HepG2 (cell line): ENCODE measurements around the gene TMED9. TPM values are rescaled to one million over a fixed set of nuclear protein-coding genes. Genes with fewer than 3 reads are reported as not detected.

Experiments
- ATAC-seq: fragments of 200-7000 bp; cut with Tn5 transposase; 3 replicates; pipeline ENCODE4 v1.9.1; 2020; ENCODE audit warnings: mild to moderate bottlenecking, moderate library complexity
- BruUV-seq: library from RNA; stranded (reverse); fragments of 400-500 nt; replicated peaks from 2 replicates; lab custom pipeline; 2021; lab: Mats Ljungman, UMichigan
- CTCF ChIA-PET: fragments of 300-600 bp; formaldehyde crosslinking; extraction: SDS; loops from one replicate; lab custom pipeline; 2021; ENCODE audit warnings: low total read pairs, inconsistent platforms, low intra/inter-chr PET ratio; lab: Yijun Ruan, JAX
- POLR2A ChIA-PET: fragments of 350-600 bp; sonication (Branson Sonifier 250); formaldehyde crosslinking; loops from one replicate; lab custom pipeline; 2020; ENCODE audit warnings: antibody characterized with exemption, inconsistent platforms; lab: Yijun Ruan, JAX
- DNase-seq: peaks from one replicate; pipeline ENCODE4 v3.0.0-alpha.2; 2015; ENCODE audit warnings: low spot score
- FAIRE-seq: peaks from 3 replicates; lab custom pipeline; 2011; peaks lifted over from hg19 to GRCh38; lab: Jason Lieb, UNC
- H2AFZ ChIP-seq: one replicate; pipeline ENCODE4 v1.6.1; 2011; ENCODE audit warnings: low read length, inconsistent platforms
- H3K27ac ChIP-seq: fragments of 300-600 bp; 3 replicates; pipeline ENCODE4 v1.8.0; 2011; ENCODE audit warnings: mixed run types, mild to moderate bottlenecking, mixed read lengths, low read length, inconsistent platforms; ENCODE audit not compliant: insufficient read depth; ENCODE audit errors: extremely low read length
- H3K27me3 ChIP-seq, 2 experiments: fragments of 200-600 bp in 1 of 2; 2 replicates in 1 of 2; 3 replicates in 1 of 2; pipeline versions ENCODE4 v1.6.0 to v1.8.0; 2011; ENCODE audit warnings: low read length in 2 of 2, mild to moderate bottlenecking in 2 of 2, moderate library complexity in 2 of 2, inconsistent platforms in 1 of 2; ENCODE audit not compliant: insufficient read depth in 2 of 2, control insufficient read depth in 1 of 2
- H3K36me3 ChIP-seq, 2 experiments: fragments of 200-600 bp in 1 of 2; replicated peaks in 1 of 2; 2 replicates in 1 of 2; 3 replicates in 1 of 2; pipeline versions ENCODE4 v1.5.1 to v1.8.0; 2011; ENCODE audit warnings: low read length in 2 of 2, inconsistent platforms in 1 of 2; ENCODE audit not compliant: insufficient read depth in 2 of 2, control insufficient read depth in 1 of 2
- H3K4me1 ChIP-seq: 2 replicates; pipeline ENCODE4 v1.5.1; 2012; ENCODE audit warnings: low read length, inconsistent platforms; ENCODE audit not compliant: insufficient read depth
- H3K4me2 ChIP-seq: 2 replicates; pipeline ENCODE4 v1.6.0; 2011; ENCODE audit warnings: low read depth, low read length, inconsistent platforms
- H3K4me3 ChIP-seq, 3 experiments: fragments of 200-600 bp in 1 of 3; sonication (generic), shearing (Covaris generic) in 1 of 3; replicated peaks in 1 of 3; 2 replicates each; pipeline ENCODE4 v1.5.1; 2011 to 2016; ENCODE audit warnings: low read length in 3 of 3, inconsistent platforms in 2 of 3, low read depth in 2 of 3, mild to moderate bottlenecking in 2 of 3, control low read depth in 1 of 3, mixed read lengths in 1 of 3; ENCODE audit not compliant: insufficient read depth in 1 of 3
- H3K79me2 ChIP-seq: one replicate; pipeline ENCODE4 v1.6.1; 2011; ENCODE audit warnings: low read length, inconsistent platforms; ENCODE audit not compliant: insufficient read depth
- H3K9ac ChIP-seq: 2 replicates; pipeline ENCODE4 v1.6.0; 2011; ENCODE audit warnings: mild to moderate bottlenecking, low read depth, low read length, inconsistent platforms; ENCODE audit not compliant: insufficient read depth
- H3K9me3 ChIP-seq: 2 replicates; pipeline ENCODE4 v1.5.1; 2012; ENCODE audit warnings: mild to moderate bottlenecking, low read length
- H4K20me1 ChIP-seq: 2 replicates; pipeline ENCODE4 v1.6.0; 2011; ENCODE audit warnings: inconsistent platforms, mild to moderate bottlenecking, low read length, moderate library complexity; ENCODE audit not compliant: insufficient read depth
- AGO2 ChIP-seq: fragments of 200-400 bp; formaldehyde crosslinking; optimal IDR thresholded peaks from 2 replicates; pipeline ENCODE3; 2017; ENCODE audit warnings: mild to moderate bottlenecking, low read depth, low read length, moderate library complexity
- ARHGAP35 ChIP-seq: sonication (generic); formaldehyde crosslinking; IDR thresholded peaks from 2 replicates; pipeline ENCODE4 v1.9.0; 2022; ENCODE audit warnings: mild to moderate bottlenecking, inconsistent platforms, moderate library complexity, missing genetic modification reagents, borderline replicate concordance
- DR1 ChIP-seq: sonication (generic); formaldehyde crosslinking; IDR thresholded peaks from 2 replicates; pipeline ENCODE4 v1.8.0; 2021; ENCODE audit warnings: mild to moderate bottlenecking, missing genetic modification reagents, inconsistent platforms
- HDAC6 ChIP-seq: fragments of 200-600 bp; sonication (generic); IDR thresholded peaks from 2 replicates; pipeline ENCODE4 v1.7.0; 2017; ENCODE audit warnings: mild to moderate bottlenecking, antibody characterized with exemption, low read length, low read depth
- HNF1B ChIP-seq: sonication (generic); formaldehyde crosslinking; IDR thresholded peaks from 2 replicates; pipeline ENCODE4 v1.5.1; 2020; ENCODE audit warnings: mild to moderate bottlenecking, moderate library complexity, missing genetic modification reagents
- MTERF4 ChIP-seq: sonication (generic); formaldehyde crosslinking; IDR thresholded peaks from 2 replicates; pipeline ENCODE4 v1.8.0; 2023; ENCODE audit warnings: mild to moderate bottlenecking, missing genetic modification reagents
- MZF1 ChIP-seq: sonication (generic); formaldehyde crosslinking; IDR thresholded peaks from 2 replicates; pipeline ENCODE4 v1.8.1; 2023; ENCODE audit warnings: mild to moderate bottlenecking, missing genetic modification reagents, borderline replicate concordance
- NR0B2 ChIP-seq: sonication (generic); formaldehyde crosslinking; IDR thresholded peaks from 2 replicates; pipeline ENCODE4 v1.4.0; 2020; ENCODE audit warnings: mild to moderate bottlenecking, missing genetic modification reagents
- PLSCR1 ChIP-seq: sonication (generic); formaldehyde crosslinking; IDR thresholded peaks from 2 replicates; pipeline ENCODE4 v1.5.0; 2020; ENCODE audit warnings: missing genetic modification reagents, mild to moderate bottlenecking, borderline replicate concordance
- REPIN1 ChIP-seq: sonication (generic); formaldehyde crosslinking; IDR thresholded peaks from 2 replicates; pipeline ENCODE4 v1.8.0; 2022; ENCODE audit warnings: missing genetic modification reagents, low read depth, mild to moderate bottlenecking, borderline replicate concordance
- SKI ChIP-seq: fragments of 450-650 bp; IDR thresholded peaks from one replicate; pipeline ENCODE4 v1.6.1; 2018; ENCODE audit warnings: mild to moderate bottlenecking; ENCODE audit not compliant: partially characterized antibody
- SOX5 ChIP-seq: IDR thresholded peaks from 2 replicates; pipeline ENCODE4 v1.6.1; 2016; ENCODE audit warnings: borderline replicate concordance
- SP4 ChIP-seq: sonication (generic); formaldehyde crosslinking; IDR thresholded peaks from 2 replicates; pipeline ENCODE4 v1.8.1; 2023; ENCODE audit warnings: mild to moderate bottlenecking, missing genetic modification reagents
- SRF ChIP-seq: IDR thresholded peaks from 2 replicates; pipeline ENCODE4 v1.6.1; 2011; ENCODE audit warnings: mild to moderate bottlenecking, low read depth, low read length, moderate library complexity
- ZBTB20 ChIP-seq: sonication (generic); formaldehyde crosslinking; IDR thresholded peaks from 2 replicates; pipeline ENCODE4 v1.8.1; 2023; ENCODE audit warnings: missing genetic modification reagents, low read depth, mild to moderate bottlenecking, borderline replicate concordance
- ZMYM4 ChIP-seq: sonication (generic); formaldehyde crosslinking; IDR thresholded peaks from 2 replicates; pipeline ENCODE4 v1.8.1; 2023; ENCODE audit warnings: mild to moderate bottlenecking, missing genetic modification reagents
- ZNF44 ChIP-seq: sonication (generic); formaldehyde crosslinking; IDR thresholded peaks from 2 replicates; pipeline ENCODE4 v1.5.1; 2020; ENCODE audit warnings: mild to moderate bottlenecking, missing genetic modification reagents
- ZNF576 ChIP-seq: sonication (generic); formaldehyde crosslinking; IDR thresholded peaks from 2 replicates; pipeline ENCODE4 v1.4.0; 2020; ENCODE audit warnings: mild to moderate bottlenecking, missing genetic modification reagents
- ZNF703 ChIP-seq: sonication (generic); formaldehyde crosslinking; IDR thresholded peaks from 2 replicates; pipeline ENCODE4 v1.5.1; 2020; ENCODE audit warnings: missing genetic modification reagents, mild to moderate bottlenecking, moderate library complexity, borderline replicate concordance
- ZNF841 ChIP-seq: sonication (generic); formaldehyde crosslinking; IDR thresholded peaks from 2 replicates; pipeline ENCODE4 v1.8.1; 2023; ENCODE audit warnings: missing genetic modification reagents, borderline replicate concordance
- ZNF883 ChIP-seq: sonication (generic); formaldehyde crosslinking; IDR thresholded peaks from 2 replicates; pipeline ENCODE4 v1.5.1; 2020; ENCODE audit warnings: mild to moderate bottlenecking, missing genetic modification reagents; ENCODE audit errors: not compliant biosample characterization
- WGBS: methylation state at CpG from one replicate; pipeline ENCODE4 v1.1.6; 2017; ENCODE audit warnings: low lambda C conversion rate; 5-methylcytosine and 5-hydroxymethylcytosine counted together
- in situ Hi-C: cut with HindIII; loops from 2 replicates; pipeline ENCODE4 v1.10.0; 2017; ENCODE audit warnings: low pct_unique_long_range_greater_than_20kb; ENCODE audit not compliant: extremely low pct_ligation_motif_present
- intact Hi-C: fragments of 100-400 bp; cut with micrococcal nuclease; formaldehyde crosslinking; loops from one replicate; pipeline ENCODE4 v1.10.0; 2022; ENCODE audit not compliant: unreplicated experiment
- polyA plus RNA-seq, 8 experiments: library from polyadenylated mRNA; depleted of rRNA in 3 of 8; stranded (reverse) in 7 of 8; unstranded in 1 of 8; fragments of >200 nt; fragmentation: Illumina TruSeq in 4 of 8; extraction: Trizol in 4 of 8; gene quantifications; 2 replicates each; pipeline versions ENCODE4 v1.2.1 to v1.2.3, GENCODE V29; 2011 to 2016; ENCODE audit warnings: low read depth in 4 of 8, missing spikeins in 1 of 8, mixed read lengths in 1 of 8; ENCODE audit not compliant: insufficient read depth in 1 of 8
- total RNA-seq, 5 experiments: library from RNA; depleted of rRNA; stranded (reverse); fragments of >200 nt; fragmentation: Illumina TruSeq; extraction: Trizol; gene quantifications; 2 replicates each; pipeline ENCODE4 v1.2.3, GENCODE V29; 2016; ENCODE audit warnings: low read depth in 1 of 5

TMED9 gene
- total and polyA plus RNA-seq, 2 of the 13 experiments (the other 11 are each of a cell fraction or from before 2014, with no cell fraction given): 161 to 350 TPM

- TF ChIP-seq ZNF841 (no peak), SRF (no peak), HDAC6 (no peak), PLSCR1 (no peak), SKI (no peak)
Observed at GRCh38 chr5:177592905-177593304, 902 bp downstream of the TMED9 start (continued).

- H3K36me3 ChIP-seq: peaks cover 24 to 34% of the 10 kb centered on the region in 2 experiments
- peaks cover 20% of the 10 kb centered on the region for H3K79me2 ChIP-seq
- ChIA-PET POLR2A (interaction anchor here (0.7 to 2.0 kb wide), 2 partner anchors 47 to 639 kb away, joined by 3 to 12 read pairs; partner anchors contain the start of gene PHYKPL), CTCF (no interaction called here)
- no peaks in the 10 kb centered on the region for H3K9me3 ChIP-seq
- intact Hi-C loops (loop anchor here (5.0 kb wide), 1 partner anchor 46 kb away; no protein-coding TSS in a partner anchor), in situ Hi-C loops (no loop called here)
- FAIRE-seq: no peak
- WGBS: 96% methylated on average over 3 of the region's 3 CpGs
- ATAC-seq: no peak
- no peak overlapping the region for H2AFZ ChIP-seq
- DNase-seq: no peak
- peak overlapping the region; percentile 96; the same call in 1 of the 2 replicates for H3K9ac ChIP-seq
- BruUV-seq: no TSS peak
- H3K4me1 ChIP-seq: peaks cover 36% of the 10 kb centered on the region
- no peak overlapping the region for H3K27ac ChIP-seq
- H3K27me3 ChIP-seq: no peaks in the 10 kb centered on the region; a peak in 1 of 5 replicates
- peak overlapping the region; percentile 69 for H3K4me2 ChIP-seq
- H3K4me3 ChIP-seq: peak overlapping the region; percentile 93 to 97 (median 95); a peak in 4 of 6 replicates
- no peaks in the 10 kb centered on the region for H4K20me1 ChIP-seq
- TF ChIP-seq AGO2: no peak
- no peak for TF ChIP-seq ZNF703 (CRISPR knock-in tag)
- no peak for TF ChIP-seq SP4 (CRISPR knock-in tag)
- TF ChIP-seq DR1: no peak
- TF ChIP-seq ARHGAP35: no peak
- no peak for TF ChIP-seq ZNF576 (CRISPR knock-in tag)
- TF ChIP-seq HNF1B (CRISPR knock-in tag): no peak
- no peak for TF ChIP-seq REPIN1 (CRISPR knock-in tag)
- no peak for TF ChIP-seq NR0B2 (CRISPR knock-in tag)
- TF ChIP-seq ZMYM4 (CRISPR knock-in tag): no peak
- TF ChIP-seq SOX5: no peak
- no peak for TF ChIP-seq MTERF4 (CRISPR knock-in tag)
- no peak for TF ChIP-seq ZNF883
- no peak for TF ChIP-seq ZBTB20 (CRISPR knock-in tag)
- TF ChIP-seq ZNF44 (CRISPR knock-in tag): no peak
- no peak for TF ChIP-seq MZF1
Observed at GRCh38 chr5:177593511-177593910, 1.5 kb downstream of the TMED9 start.
